ENCODE data around the gene TMC8.
"Not testable (repeated sequence)": the region's sequence is repeated elsewhere in the genome, so short reads cannot be mapped to it uniquely, and the experiment has no call there.

DNA sequence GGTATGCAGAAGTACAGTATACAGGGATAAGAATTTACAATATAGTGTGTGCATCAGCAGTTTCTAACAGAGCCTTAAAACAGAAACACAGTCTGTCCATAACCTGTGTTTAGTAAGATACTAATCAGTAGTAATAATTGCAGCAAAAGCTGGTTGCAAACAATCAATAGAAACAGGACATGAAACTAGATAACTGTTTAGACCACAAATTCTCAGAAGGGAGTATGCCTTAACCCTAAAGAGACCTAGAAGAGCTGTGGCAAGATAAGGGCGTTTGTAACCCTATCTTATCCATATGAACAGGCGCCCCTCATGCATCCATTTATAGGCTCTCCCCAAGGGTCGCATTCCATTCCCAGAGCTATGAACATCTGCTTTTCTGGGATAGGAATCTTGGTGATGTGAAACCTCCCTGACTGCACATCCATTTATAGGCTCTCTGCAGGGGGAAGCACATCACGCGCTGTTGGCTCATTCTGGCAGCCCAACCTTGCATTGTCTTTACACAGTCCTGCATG lies 48.2 kb upstream of the TMC8 start:
- TF ChIP-seq, protein P1, sequence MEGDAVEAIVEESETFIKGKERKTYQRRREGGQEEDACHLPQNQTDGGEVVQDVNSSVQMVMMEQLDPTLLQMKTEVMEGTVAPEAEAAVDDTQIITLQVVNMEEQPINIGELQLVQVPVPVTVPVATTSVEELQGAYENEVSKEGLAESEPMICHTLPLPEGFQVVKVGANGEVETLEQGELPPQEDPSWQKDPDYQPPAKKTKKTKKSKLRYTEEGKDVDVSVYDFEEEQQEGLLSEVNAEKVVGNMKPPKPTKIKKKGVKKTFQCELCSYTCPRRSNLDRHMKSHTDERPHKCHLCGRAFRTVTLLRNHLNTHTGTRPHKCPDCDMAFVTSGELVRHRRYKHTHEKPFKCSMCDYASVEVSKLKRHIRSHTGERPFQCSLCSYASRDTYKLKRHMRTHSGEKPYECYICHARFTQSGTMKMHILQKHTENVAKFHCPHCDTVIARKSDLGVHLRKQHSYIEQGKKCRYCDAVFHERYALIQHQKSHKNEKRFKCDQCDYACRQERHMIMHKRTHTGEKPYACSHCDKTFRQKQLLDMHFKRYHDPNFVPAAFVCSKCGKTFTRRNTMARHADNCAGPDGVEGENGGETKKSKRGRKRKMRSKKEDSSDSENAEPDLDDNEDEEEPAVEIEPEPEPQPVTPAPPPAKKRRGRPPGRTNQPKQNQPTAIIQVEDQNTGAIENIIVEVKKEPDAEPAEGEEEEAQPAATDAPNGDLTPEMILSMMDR (IDR thresholded peaks at IDR 0.05; ENCODE audit: low read depth, low read length, missing input control), result not testable (repeated sequence)
- TF ChIP-seq RAD21 (IDR thresholded peaks at IDR 0.05), result not testable (repeated sequence)
- TF ChIP-seq, protein P2, sequence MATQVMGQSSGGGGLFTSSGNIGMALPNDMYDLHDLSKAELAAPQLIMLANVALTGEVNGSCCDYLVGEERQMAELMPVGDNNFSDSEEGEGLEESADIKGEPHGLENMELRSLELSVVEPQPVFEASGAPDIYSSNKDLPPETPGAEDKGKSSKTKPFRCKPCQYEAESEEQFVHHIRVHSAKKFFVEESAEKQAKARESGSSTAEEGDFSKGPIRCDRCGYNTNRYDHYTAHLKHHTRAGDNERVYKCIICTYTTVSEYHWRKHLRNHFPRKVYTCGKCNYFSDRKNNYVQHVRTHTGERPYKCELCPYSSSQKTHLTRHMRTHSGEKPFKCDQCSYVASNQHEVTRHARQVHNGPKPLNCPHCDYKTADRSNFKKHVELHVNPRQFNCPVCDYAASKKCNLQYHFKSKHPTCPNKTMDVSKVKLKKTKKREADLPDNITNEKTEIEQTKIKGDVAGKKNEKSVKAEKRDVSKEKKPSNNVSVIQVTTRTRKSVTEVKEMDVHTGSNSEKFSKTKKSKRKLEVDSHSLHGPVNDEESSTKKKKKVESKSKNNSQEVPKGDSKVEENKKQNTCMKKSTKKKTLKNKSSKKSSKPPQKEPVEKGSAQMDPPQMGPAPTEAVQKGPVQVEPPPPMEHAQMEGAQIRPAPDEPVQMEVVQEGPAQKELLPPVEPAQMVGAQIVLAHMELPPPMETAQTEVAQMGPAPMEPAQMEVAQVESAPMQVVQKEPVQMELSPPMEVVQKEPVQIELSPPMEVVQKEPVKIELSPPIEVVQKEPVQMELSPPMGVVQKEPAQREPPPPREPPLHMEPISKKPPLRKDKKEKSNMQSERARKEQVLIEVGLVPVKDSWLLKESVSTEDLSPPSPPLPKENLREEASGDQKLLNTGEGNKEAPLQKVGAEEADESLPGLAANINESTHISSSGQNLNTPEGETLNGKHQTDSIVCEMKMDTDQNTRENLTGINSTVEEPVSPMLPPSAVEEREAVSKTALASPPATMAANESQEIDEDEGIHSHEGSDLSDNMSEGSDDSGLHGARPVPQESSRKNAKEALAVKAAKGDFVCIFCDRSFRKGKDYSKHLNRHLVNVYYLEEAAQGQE (IDR thresholded peaks at IDR 0.05), result not testable (repeated sequence)
- TF ChIP-seq, protein P3, sequence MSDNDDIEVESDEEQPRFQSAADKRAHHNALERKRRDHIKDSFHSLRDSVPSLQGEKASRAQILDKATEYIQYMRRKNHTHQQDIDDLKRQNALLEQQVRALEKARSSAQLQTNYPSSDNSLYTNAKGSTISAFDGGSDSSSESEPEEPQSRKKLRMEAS (IDR thresholded peaks at IDR 0.05), result not testable (repeated sequence)

All from liver (tissue), 3 donors.